Measurements from ENCODE around the gene DOCK3.

Gene DOCK3

DNA sequence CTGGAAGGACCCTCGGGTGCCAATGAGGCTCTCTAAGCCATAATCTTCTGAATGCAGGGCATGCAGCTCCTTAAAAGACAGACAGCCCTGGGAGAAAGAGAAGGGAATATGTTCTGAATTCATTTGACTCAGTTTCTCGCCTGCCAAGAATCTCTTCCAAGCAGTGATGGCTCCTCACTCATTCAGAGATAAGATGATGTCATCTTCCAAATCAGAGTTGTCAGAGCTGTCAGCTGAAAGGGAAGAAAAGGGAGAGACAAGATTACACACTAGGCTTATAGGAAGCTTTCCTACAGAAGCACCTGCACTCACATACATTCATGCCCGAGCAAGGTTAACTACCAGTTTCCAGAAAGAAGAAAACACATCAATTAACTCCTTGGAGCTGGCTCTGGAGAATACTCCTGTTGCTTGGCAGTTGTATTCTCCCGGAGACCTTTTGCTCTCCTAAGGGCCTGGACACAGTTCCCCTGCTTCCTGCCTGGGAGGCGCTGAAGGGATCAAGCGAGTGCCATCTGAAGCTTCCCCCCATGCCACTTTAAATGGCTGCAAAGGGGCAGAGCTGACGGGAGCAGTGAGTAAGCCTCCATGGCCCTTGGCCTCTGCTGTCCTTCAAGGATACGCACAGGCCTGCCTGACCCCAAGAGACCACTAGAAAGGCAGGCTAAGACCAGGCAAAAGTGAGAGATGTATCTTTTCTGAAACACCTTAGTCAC, 724.0 kb downstream of the DOCK3 start:
- no peak for DNase-seq (ENCODE audit: low read depth in 3 of 3)

DNA sequence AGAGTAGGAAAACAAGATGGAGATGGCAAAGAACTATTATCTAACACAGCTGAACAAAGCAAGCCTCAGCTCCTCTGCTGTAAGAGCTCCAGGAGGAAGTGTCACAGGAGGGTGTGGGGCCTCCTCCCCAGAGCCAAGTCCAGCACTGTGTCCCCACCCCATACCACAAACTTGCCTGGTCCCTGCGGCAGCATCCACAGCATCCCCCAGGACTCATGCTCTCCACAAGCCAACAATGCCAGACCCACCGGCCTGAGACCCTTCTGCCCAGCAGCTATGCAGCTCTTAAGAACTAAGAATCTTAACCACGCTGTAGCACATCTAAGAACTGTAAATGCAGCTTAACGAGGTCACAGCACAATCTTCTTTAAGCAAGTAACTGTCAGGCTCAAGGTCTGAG, 725.4 kb downstream of the DOCK3 start:
- DNase-seq (ENCODE audit: low read depth in 3 of 3): no peak

DNA sequence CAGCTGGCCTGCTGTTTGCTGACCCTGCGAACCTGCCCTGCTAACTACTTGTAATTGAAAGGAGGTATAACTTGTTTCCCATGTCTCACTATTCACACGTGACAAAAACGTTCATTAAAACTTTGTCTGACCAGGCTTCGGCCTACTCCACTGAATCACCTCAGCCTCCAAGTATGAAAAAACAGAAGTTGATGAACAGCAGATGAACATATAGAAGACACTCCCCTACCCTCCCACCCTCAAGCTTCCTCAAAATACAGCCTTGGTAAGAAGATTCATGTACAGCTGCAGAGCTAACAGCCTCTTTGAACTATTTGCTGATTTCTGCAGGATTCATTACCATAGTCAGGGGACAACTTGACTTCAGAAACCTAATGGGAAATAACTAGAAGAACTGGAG, 727.0 kb downstream of the DOCK3 start:
- DNase-seq (ENCODE audit: low read depth in 3 of 3): no peak

DNA sequence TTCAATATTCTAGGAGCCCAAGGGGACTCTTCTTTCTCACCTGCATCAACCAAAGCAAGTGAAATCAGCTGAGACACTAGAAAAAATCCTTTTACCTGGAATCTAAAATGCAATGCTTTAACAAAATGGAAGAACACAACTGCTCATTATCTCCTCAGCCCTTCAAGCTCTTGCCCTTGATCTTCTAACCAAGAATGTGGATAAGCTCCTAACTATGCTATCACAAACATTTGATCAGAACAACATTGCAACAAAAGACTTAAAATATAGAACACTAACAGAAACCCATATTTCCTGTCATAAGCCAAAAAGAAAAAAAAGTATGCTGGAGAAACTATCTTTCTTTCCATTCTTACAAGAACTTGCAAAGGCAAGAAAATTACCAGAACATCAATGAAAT, 728.9 kb downstream of the DOCK3 start:
- no peak for DNase-seq (ENCODE audit: low read depth in 3 of 3)

DNA sequence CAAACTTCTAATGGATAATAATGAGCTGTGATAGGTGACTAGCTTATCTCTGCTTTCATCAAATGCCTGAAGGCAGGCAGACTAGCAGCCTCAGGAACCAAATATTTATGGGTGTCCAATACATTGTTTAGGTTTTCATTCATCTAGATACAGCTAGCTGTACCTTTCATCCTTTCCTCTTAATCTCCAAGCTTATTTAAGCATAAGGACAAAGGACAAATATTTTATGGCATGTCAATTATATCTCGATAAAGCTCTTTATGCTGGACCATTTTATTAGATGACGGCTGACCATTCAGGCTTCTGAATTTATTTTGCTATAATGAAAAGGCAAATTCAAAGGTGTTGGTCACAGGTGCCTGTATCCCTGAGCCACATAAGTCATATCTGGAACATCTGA, 733.3 kb downstream of the DOCK3 start:
- no peak for DNase-seq (ENCODE audit: low read depth in 3 of 3)

DNA sequence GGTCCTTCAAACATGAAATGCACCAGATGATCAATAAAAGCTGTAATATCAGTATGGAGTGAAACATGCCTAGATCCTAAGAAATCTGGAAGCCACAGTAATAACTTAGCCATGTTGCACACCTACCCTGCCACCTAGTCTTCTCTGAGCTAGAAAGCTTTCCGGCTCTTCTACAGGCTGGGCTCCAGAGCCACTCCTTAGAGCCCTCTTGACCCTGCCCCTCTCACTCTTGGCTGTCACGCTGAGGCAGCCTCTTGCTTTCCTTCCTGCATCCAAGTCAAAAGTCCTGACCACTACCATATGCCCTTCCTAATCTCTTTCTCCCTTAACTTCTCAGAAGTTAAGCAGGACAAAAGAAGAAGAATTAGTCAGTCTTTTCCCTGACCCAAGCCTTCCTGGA, 734.1 kb downstream of the DOCK3 start:
- no peak for DNase-seq (ENCODE audit: low read depth in 3 of 3)

DNA sequence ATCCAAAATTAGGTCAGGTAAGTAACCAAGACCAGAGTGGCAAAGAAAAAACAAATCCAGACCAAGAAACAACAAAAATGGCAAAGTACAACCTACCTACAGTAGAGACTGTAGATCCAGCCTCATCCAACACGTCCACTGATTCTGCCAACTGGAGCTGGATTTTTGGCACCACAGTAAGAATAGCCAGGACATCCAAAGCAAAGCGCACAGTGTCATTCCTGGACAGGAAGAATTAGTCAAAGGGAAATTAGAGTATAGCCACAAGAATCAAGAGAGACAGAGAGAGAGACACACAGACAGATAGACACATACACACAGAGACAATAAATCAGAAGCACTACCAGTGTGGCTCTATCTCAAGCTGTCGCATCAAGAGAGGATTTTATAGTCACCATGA, 747.5 kb downstream of the DOCK3 start:
- DNase-seq (ENCODE audit: low read depth in 3 of 3): no peak

DNA sequence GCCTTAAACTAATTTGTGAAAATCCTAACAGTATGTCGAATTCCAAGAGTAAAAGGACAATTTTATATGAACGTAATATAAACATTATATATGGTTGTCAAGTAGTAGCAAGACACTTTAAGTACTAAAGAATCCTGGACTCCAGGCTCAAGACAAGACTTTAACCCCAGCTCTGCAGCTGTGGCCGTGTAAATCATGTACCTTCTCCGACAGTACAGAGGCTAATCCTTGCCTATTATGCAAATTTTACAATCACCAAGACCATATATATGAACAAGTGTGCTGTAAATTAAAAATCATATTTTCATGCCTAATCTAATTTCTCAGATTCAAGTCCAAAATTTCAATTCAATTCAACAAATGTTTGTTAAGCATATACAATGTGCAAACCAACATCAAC, 752.2 kb downstream of the DOCK3 start:
- DNase-seq (ENCODE audit: low read depth in 3 of 3): no peak

DNA sequence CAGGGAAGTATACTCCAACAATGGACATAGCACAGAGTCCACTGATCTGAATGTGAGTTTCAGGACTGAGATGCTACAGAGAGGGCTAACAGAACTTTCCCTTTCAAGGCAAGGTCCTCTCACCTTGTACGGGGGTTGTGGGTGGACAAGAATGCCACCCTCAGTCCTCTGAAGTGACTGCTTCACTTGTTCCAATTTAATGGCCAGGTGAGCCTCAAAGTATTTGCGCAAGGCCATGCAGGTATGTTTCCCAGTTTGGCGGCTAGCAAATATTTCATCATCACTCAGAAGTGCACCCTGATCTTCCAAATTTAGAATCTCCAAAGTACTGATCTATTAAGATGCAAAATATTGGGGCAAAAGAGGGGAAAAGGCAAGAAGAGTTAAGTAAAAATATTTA, 754.4 kb downstream of the DOCK3 start:
- DNase-seq (ENCODE audit: low read depth in 3 of 3): no peak
